ENCODE data around the gene UVSSA.

DNA sequence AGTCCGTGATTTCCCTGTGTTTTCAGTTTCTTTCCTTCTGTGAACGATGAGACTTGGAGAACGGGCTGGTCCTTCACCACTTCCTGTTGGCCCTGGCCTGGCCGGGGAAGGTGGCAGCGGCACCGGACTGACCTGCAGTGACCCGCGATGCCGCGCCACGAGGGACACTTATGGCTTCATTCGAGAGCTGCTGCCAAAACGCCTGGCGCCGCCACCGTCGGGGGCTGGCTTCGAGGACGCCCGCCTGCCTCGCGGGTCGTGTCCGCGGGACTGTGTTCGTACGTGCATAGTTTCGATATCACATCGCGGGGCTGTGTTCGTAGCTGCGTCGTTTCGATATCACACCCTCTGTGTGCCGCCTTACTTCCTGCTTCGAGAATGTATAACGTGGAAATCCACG, 7.5 kb upstream of the UVSSA start:
- no peak for TF ChIP-seq POLR2AphosphoS5 (IDR thresholded peaks at IDR 0.05)
- TF ChIP-seq, protein P1, sequence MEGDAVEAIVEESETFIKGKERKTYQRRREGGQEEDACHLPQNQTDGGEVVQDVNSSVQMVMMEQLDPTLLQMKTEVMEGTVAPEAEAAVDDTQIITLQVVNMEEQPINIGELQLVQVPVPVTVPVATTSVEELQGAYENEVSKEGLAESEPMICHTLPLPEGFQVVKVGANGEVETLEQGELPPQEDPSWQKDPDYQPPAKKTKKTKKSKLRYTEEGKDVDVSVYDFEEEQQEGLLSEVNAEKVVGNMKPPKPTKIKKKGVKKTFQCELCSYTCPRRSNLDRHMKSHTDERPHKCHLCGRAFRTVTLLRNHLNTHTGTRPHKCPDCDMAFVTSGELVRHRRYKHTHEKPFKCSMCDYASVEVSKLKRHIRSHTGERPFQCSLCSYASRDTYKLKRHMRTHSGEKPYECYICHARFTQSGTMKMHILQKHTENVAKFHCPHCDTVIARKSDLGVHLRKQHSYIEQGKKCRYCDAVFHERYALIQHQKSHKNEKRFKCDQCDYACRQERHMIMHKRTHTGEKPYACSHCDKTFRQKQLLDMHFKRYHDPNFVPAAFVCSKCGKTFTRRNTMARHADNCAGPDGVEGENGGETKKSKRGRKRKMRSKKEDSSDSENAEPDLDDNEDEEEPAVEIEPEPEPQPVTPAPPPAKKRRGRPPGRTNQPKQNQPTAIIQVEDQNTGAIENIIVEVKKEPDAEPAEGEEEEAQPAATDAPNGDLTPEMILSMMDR (IDR thresholded peaks at IDR 0.05) = no peak
- no peak for TF ChIP-seq POLR2A (IDR thresholded peaks at IDR 0.05)

Data from stomach (tissue), 4 donors.